Nephron (organoid): ENCODE data around the gene LRRK2.

Experiments used
- H3K27ac Mint-ChIP-seq, 3 experiments: 2 replicates each; pipeline ENCODE4 v1.8.0; 2020; ENCODE audit warnings: mixed read lengths in 3 of 3, mild to moderate bottlenecking in 2 of 3, moderate library complexity in 1 of 3
- H3K27me3 Mint-ChIP-seq: 2 replicates; pipeline ENCODE4 v1.8.0; 2021; ENCODE audit warnings: low read depth, mild to moderate bottlenecking, moderate library complexity, mixed read lengths
- H3K36me3 Mint-ChIP-seq: 2 replicates; pipeline ENCODE4 v1.8.0; 2020; ENCODE audit warnings: low read depth, mixed read lengths
- H3K4me1 Mint-ChIP-seq: 2 replicates; pipeline ENCODE4 v1.8.0; 2020; ENCODE audit warnings: mixed read lengths
- H3K4me3 Mint-ChIP-seq, 3 experiments: 2 replicates each; pipeline ENCODE4 v1.8.0; 2020; ENCODE audit warnings: mild to moderate bottlenecking in 3 of 3, mixed read lengths in 3 of 3, moderate library complexity in 2 of 3
- H3K9me3 Mint-ChIP-seq: 2 replicates; pipeline ENCODE4 v1.8.0; 2020; ENCODE audit warnings: mixed read lengths
- CTCF ChIP-seq, 3 experiments: fragments of 200-600 bp; sonication (generic); IDR thresholded peaks; one replicate each; pipeline ENCODE4 v1.5.0; 2021; ENCODE audit warnings: antibody characterized with exemption in 3 of 3; ENCODE audit not compliant: unreplicated experiment in 3 of 3

Gene LRRK2

GRCh38 chr12:40227447-40227846 lies 2.6 kb downstream of the LRRK2 start:
- Mint-ChIP-seq H3K27ac (peak overlapping the region; percentile 82 to 95 (median 95)), H3K4me1 (peaks cover 18% of the 10 kb centered on the region), H3K36me3 (peaks cover 4% of the 10 kb centered on the region), H3K4me3 (peak overlapping the region; percentile 33 to 76 (median 56)), H3K27me3 (peaks cover 3% of the 10 kb centered on the region), H3K9me3 (peaks cover 2% of the 10 kb centered on the region)
- TF ChIP-seq CTCF (IDR thresholded peaks at IDR 0.05; ENCODE audit: unreplicated experiment in 3 of 3): no peak

GRCh38 chr12:40228727-40229126 lies 3.9 kb downstream of the LRRK2 start:
- Mint-ChIP-seq H3K9me3 (peaks cover 2% of the 10 kb centered on the region), H3K36me3 (peaks cover 4% of the 10 kb centered on the region), H3K27me3 (peaks cover 3% of the 10 kb centered on the region), H3K4me1 (peaks cover 14% of the 10 kb centered on the region), H3K4me3 (peak overlapping the region in 1 of 3 experiments; percentile 28), H3K27ac (peak overlapping the region in 2 of 3 experiments; percentile 26 to 39)
- no peak for TF ChIP-seq CTCF (IDR thresholded peaks at IDR 0.05; ENCODE audit: unreplicated experiment in 3 of 3)

- H3K27me3 Mint-ChIP-seq: peaks cover 2% of the 10 kb centered on the region
- TF ChIP-seq CTCF (IDR thresholded peaks at IDR 0.05; ENCODE audit: unreplicated experiment in 3 of 3): no peak
- H3K4me3 Mint-ChIP-seq: no peak overlapping the region
- H3K4me1 Mint-ChIP-seq: peaks cover 8% of the 10 kb centered on the region
- H3K9me3 Mint-ChIP-seq: peaks cover 2% of the 10 kb centered on the region
- peaks cover 8% of the 10 kb centered on the region for H3K36me3 Mint-ChIP-seq
- no peak overlapping the region for H3K27ac Mint-ChIP-seq
These were observed 5.2 kb downstream of the LRRK2 start for GRCh38 chr12:40229690-40230651.

GRCh38 chr12:40232602-40233001 lies 7.8 kb downstream of the LRRK2 start:
- Mint-ChIP-seq H3K4me3 (no peak overlapping the region), H3K4me1 (no peaks in the 10 kb centered on the region), H3K27me3 (no peaks in the 10 kb centered on the region), H3K27ac (no peak overlapping the region), H3K36me3 (peaks cover 4% of the 10 kb centered on the region), H3K9me3 (no peaks in the 10 kb centered on the region)
- no peak for TF ChIP-seq CTCF (IDR thresholded peaks at IDR 0.05; ENCODE audit: unreplicated experiment in 3 of 3)

- TF ChIP-seq CTCF (IDR thresholded peaks at IDR 0.05; ENCODE audit: unreplicated experiment in 3 of 3): no peak
- Mint-ChIP-seq H3K4me1 (no peaks in the 10 kb centered on the region), H3K4me3 (no peak overlapping the region), H3K27ac (no peak overlapping the region), H3K9me3 (no peaks in the 10 kb centered on the region), H3K27me3 (no peaks in the 10 kb centered on the region), H3K36me3 (peaks cover 4% of the 10 kb centered on the region)
These were observed 9.1 kb downstream of the LRRK2 start for GRCh38 chr12:40233741-40234367.
